ENCODE results near the gene CALY.

The CALY gene

GRCh38 chr10:133366130-133366478 is 29.4 kb upstream of the CALY start:
- 88 to 89% methylated on average over 17 of the region's 17 CpGs for WGBS, 2 experiments
- H3K4me3 ChIP-seq (ENCODE audit: insufficient read depth, low read depth, low read length) = no peak overlapping the region
- H3K27me3 ChIP-seq (ENCODE audit: control insufficient read depth, insufficient read depth, low read length, poor library complexity, severe bottlenecking) = no peaks in the 10 kb centered on the region
- no peaks in the 10 kb centered on the region for H3K4me1 ChIP-seq (ENCODE audit: control insufficient read depth, insufficient read depth, low read length)
- H3K27ac ChIP-seq (ENCODE audit: insufficient read depth, low read depth, low read length, poor library complexity, severe bottlenecking) = no peak overlapping the region
- H3K36me3 ChIP-seq (ENCODE audit: control insufficient read depth, insufficient read depth, low read length) = peaks cover 56% of the 10 kb centered on the region
- H3K9me3 ChIP-seq (ENCODE audit: control insufficient read depth, low read length) = no peaks in the 10 kb centered on the region

DNA sequence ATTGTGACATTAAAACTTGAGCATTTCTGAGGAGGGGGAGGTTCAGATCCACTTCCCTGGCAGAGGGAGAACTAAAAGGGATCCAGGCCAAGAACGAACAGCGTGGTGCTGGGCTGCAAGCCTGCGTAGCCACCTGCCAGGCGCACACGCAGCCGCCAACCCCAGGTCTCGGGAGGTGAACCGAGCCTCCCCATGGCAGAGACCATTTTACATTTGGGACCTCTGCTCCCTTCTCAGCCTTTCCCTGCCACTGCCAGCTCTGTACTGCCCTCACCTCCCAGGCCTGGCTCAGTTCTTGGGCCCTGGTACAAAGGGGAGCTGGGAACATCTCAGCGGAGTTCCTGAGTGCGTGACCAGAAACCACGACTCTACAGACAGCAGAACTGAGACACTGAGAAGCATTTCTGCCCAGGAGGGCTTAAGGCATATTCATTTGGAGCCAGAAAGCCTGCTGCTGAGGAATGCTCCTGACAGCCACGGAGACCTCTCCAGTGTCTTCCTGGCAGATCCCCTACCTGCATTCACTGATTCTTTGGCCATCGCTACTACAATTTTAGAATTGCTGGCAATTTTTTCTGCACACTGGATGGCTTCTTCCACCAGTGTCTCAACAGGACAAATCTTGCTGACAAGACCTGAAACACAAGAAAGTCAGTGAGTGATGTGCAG is 28.9 kb upstream of the CALY start:
- Histone ChIP-seq H3K4me3 (ENCODE audit: insufficient read depth, low read depth, low read length) (no peak overlapping the region), H3K9me3 (ENCODE audit: control insufficient read depth, low read length) (no peaks in the 10 kb centered on the region), H3K36me3 (ENCODE audit: control insufficient read depth, insufficient read depth, low read length) (peaks cover 54% of the 10 kb centered on the region), H3K4me1 (ENCODE audit: control insufficient read depth, insufficient read depth, low read length) (no peaks in the 10 kb centered on the region), H3K27me3 (ENCODE audit: control insufficient read depth, insufficient read depth, low read length, poor library complexity, severe bottlenecking) (no peaks in the 10 kb centered on the region), H3K27ac (ENCODE audit: insufficient read depth, low read depth, low read length, poor library complexity, severe bottlenecking) (no peak overlapping the region)
- WGBS, 2 experiments = 86 to 88% methylated on average over 13 of the region's 13 CpGs

- peaks cover 46% of the 10 kb centered on the region for H3K36me3 ChIP-seq (ENCODE audit: control insufficient read depth, insufficient read depth, low read length)
- no peaks in the 10 kb centered on the region for H3K9me3 ChIP-seq (ENCODE audit: control insufficient read depth, low read length)
- H3K4me3 ChIP-seq (ENCODE audit: insufficient read depth, low read depth, low read length) = no peak overlapping the region
- no peaks in the 10 kb centered on the region for H3K27me3 ChIP-seq (ENCODE audit: control insufficient read depth, insufficient read depth, low read length, poor library complexity, severe bottlenecking)
- 95 to 96% methylated on average over 29 of the region's 29 CpGs for WGBS, 2 experiments
- no peak overlapping the region for H3K27ac ChIP-seq (ENCODE audit: insufficient read depth, low read depth, low read length, poor library complexity, severe bottlenecking)
- no peaks in the 10 kb centered on the region for H3K4me1 ChIP-seq (ENCODE audit: control insufficient read depth, insufficient read depth, low read length)
These were observed 28.1 kb upstream of the CALY start for GRCh38 chr10:133364645-133365431.

- H3K4me1 ChIP-seq (ENCODE audit: control insufficient read depth, insufficient read depth, low read length) = no peaks in the 10 kb centered on the region
- H3K27me3 ChIP-seq (ENCODE audit: control insufficient read depth, insufficient read depth, low read length, poor library complexity, severe bottlenecking) = no peaks in the 10 kb centered on the region
- no peak overlapping the region for H3K27ac ChIP-seq (ENCODE audit: insufficient read depth, low read depth, low read length, poor library complexity, severe bottlenecking)
- H3K9me3 ChIP-seq (ENCODE audit: control insufficient read depth, low read length) = no peaks in the 10 kb centered on the region
- WGBS, 2 experiments = 95 to 96% methylated on average over 13 of the region's 13 CpGs
- H3K4me3 ChIP-seq (ENCODE audit: insufficient read depth, low read depth, low read length) = no peak overlapping the region
- peaks cover 33% of the 10 kb centered on the region for H3K36me3 ChIP-seq (ENCODE audit: control insufficient read depth, insufficient read depth, low read length)
These were observed 26.1 kb upstream of the CALY start for GRCh38 chr10:133362846-133363245.

- Histone ChIP-seq H3K9me3 (ENCODE audit: control insufficient read depth, low read length) (no peaks in the 10 kb centered on the region), H3K4me1 (ENCODE audit: control insufficient read depth, insufficient read depth, low read length) (no peaks in the 10 kb centered on the region), H3K27ac (ENCODE audit: insufficient read depth, low read depth, low read length, poor library complexity, severe bottlenecking) (no peak overlapping the region), H3K27me3 (ENCODE audit: control insufficient read depth, insufficient read depth, low read length, poor library complexity, severe bottlenecking) (peaks cover 5% of the 10 kb centered on the region), H3K4me3 (ENCODE audit: insufficient read depth, low read depth, low read length) (no peak overlapping the region), H3K36me3 (ENCODE audit: control insufficient read depth, insufficient read depth, low read length) (peaks cover 32% of the 10 kb centered on the region)
- WGBS, 2 experiments = 87 to 89% methylated on average over 18 of the region's 18 CpGs
These were observed 25.2 kb upstream of the CALY start for GRCh38 chr10:133361773-133362441.

GRCh38 chr10:133361227-133361626 is 24.5 kb upstream of the CALY start:
- 86 to 89% methylated on average over 5 of the region's 5 CpGs for WGBS, 2 experiments
- Histone ChIP-seq H3K9me3 (ENCODE audit: control insufficient read depth, low read length) (no peaks in the 10 kb centered on the region), H3K27ac (ENCODE audit: insufficient read depth, low read depth, low read length, poor library complexity, severe bottlenecking) (no peak overlapping the region), H3K4me1 (ENCODE audit: control insufficient read depth, insufficient read depth, low read length) (peaks cover 7% of the 10 kb centered on the region), H3K27me3 (ENCODE audit: control insufficient read depth, insufficient read depth, low read length, poor library complexity, severe bottlenecking) (peaks cover 8% of the 10 kb centered on the region), H3K4me3 (ENCODE audit: insufficient read depth, low read depth, low read length) (no peak overlapping the region), H3K36me3 (ENCODE audit: control insufficient read depth, insufficient read depth, low read length) (peaks cover 26% of the 10 kb centered on the region)

- Histone ChIP-seq H3K36me3 (ENCODE audit: control insufficient read depth, insufficient read depth, low read length) (peaks cover 15% of the 10 kb centered on the region), H3K27ac (ENCODE audit: insufficient read depth, low read depth, low read length, poor library complexity, severe bottlenecking) (no peak overlapping the region)
These were observed 23.4 kb upstream of the CALY start for GRCh38 chr10:133359972-133360610.

GRCh38 chr10:133359554-133359971 is 22.9 kb upstream of the CALY start:
- Histone ChIP-seq H3K4me3 (ENCODE audit: insufficient read depth, low read depth, low read length) (no peak overlapping the region), H3K4me1 (ENCODE audit: control insufficient read depth, insufficient read depth, low read length) (peaks cover 8% of the 10 kb centered on the region), H3K27me3 (ENCODE audit: control insufficient read depth, insufficient read depth, low read length, poor library complexity, severe bottlenecking) (peaks cover 8% of the 10 kb centered on the region), H3K36me3 (ENCODE audit: control insufficient read depth, insufficient read depth, low read length) (peaks cover 9% of the 10 kb centered on the region), H3K9me3 (ENCODE audit: control insufficient read depth, low read length) (no peaks in the 10 kb centered on the region), H3K27ac (ENCODE audit: insufficient read depth, low read depth, low read length, poor library complexity, severe bottlenecking) (no peak overlapping the region)
- WGBS, 2 experiments = 76 to 80% methylated on average over 6 of the region's 6 CpGs

More at GRCh38 chr10:133359972-133360610, 23.4 kb upstream of the CALY start:
- Histone ChIP-seq H3K4me3 (ENCODE audit: insufficient read depth, low read depth, low read length) (no peak overlapping the region), H3K4me1 (ENCODE audit: control insufficient read depth, insufficient read depth, low read length) (peaks cover 8% of the 10 kb centered on the region), H3K9me3 (ENCODE audit: control insufficient read depth, low read length) (no peaks in the 10 kb centered on the region), H3K27me3 (ENCODE audit: control insufficient read depth, insufficient read depth, low read length, poor library complexity, severe bottlenecking) (peaks cover 8% of the 10 kb centered on the region)
- 91 to 94% methylated on average over 17 of the region's 17 CpGs for WGBS, 2 experiments

- no peak overlapping the region for H3K4me3 ChIP-seq (ENCODE audit: insufficient read depth, low read depth, low read length)
- H3K9me3 ChIP-seq (ENCODE audit: control insufficient read depth, low read length) = no peaks in the 10 kb centered on the region
- H3K27me3 ChIP-seq (ENCODE audit: control insufficient read depth, insufficient read depth, low read length, poor library complexity, severe bottlenecking) = peaks cover 8% of the 10 kb centered on the region
- H3K27ac ChIP-seq (ENCODE audit: insufficient read depth, low read depth, low read length, poor library complexity, severe bottlenecking) = no peak overlapping the region
- WGBS, 2 experiments = 92 to 95% methylated on average over 11 of the region's 11 CpGs
- peaks cover 8% of the 10 kb centered on the region for H3K4me1 ChIP-seq (ENCODE audit: control insufficient read depth, insufficient read depth, low read length)
- peaks cover 9% of the 10 kb centered on the region for H3K36me3 ChIP-seq (ENCODE audit: control insufficient read depth, insufficient read depth, low read length)
These were observed 22.2 kb upstream of the CALY start for GRCh38 chr10:133358925-133359310.
